ENCODE results near the gene SV2A.

DNA sequence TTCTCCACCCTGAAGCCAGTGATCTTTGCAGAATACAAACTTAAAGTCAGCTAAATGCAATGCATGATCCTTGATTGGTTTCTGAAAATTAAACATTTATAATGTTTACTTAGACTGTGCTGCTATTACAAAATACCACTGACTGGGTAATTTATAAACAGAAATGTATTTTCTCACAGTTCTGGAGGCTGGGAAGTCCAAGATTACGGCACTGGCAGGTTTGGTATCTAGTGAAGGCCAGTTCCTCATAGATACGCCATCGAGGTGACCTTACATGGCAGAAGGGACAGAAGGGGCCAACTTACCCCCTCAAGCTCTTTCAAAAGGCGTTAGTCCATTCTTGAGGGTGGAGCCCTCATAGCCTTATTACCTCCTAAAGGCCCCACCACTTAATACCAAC, 21.1 kb downstream of the SV2A start:
- TF ChIP-seq, protein P1, sequence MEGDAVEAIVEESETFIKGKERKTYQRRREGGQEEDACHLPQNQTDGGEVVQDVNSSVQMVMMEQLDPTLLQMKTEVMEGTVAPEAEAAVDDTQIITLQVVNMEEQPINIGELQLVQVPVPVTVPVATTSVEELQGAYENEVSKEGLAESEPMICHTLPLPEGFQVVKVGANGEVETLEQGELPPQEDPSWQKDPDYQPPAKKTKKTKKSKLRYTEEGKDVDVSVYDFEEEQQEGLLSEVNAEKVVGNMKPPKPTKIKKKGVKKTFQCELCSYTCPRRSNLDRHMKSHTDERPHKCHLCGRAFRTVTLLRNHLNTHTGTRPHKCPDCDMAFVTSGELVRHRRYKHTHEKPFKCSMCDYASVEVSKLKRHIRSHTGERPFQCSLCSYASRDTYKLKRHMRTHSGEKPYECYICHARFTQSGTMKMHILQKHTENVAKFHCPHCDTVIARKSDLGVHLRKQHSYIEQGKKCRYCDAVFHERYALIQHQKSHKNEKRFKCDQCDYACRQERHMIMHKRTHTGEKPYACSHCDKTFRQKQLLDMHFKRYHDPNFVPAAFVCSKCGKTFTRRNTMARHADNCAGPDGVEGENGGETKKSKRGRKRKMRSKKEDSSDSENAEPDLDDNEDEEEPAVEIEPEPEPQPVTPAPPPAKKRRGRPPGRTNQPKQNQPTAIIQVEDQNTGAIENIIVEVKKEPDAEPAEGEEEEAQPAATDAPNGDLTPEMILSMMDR (IDR thresholded peaks at IDR 0.05): no peak
- no peak for TF ChIP-seq POLR2A (IDR thresholded peaks at IDR 0.05)
